ENCODE data around the gene ENOX1.

The ENOX1 gene

GRCh38 chr13:43245374-43245964 lies 541.3 kb downstream of the ENOX1 start:
- no peak for DNase-seq (ENCODE audit: low read depth)

- no peak for DNase-seq (ENCODE audit: low read depth)
These were observed 542.3 kb downstream of the ENOX1 start for GRCh38 chr13:43244481-43244880.

GRCh38 chr13:43243711-43244110 lies 543.1 kb downstream of the ENOX1 start:
- no peak for DNase-seq (ENCODE audit: low read depth)

GRCh38 chr13:43242040-43242439 lies 544.7 kb downstream of the ENOX1 start:
- no peak for DNase-seq (ENCODE audit: low read depth)

- DNase-seq (ENCODE audit: low read depth) = no peak
These were observed 546.5 kb downstream of the ENOX1 start for GRCh38 chr13:43240278-43240677.

GRCh38 chr13:43239275-43239840 lies 547.4 kb downstream of the ENOX1 start:
- no peak for DNase-seq (ENCODE audit: low read depth)

- no peak for DNase-seq (ENCODE audit: low read depth)
These were observed 548.3 kb downstream of the ENOX1 start for GRCh38 chr13:43238341-43239083.

- no peak for DNase-seq (ENCODE audit: low read depth)
These were observed 549.2 kb downstream of the ENOX1 start for GRCh38 chr13:43237616-43238015.

- DNase-seq (ENCODE audit: low read depth) = no peak
These were observed 551.7 kb downstream of the ENOX1 start for GRCh38 chr13:43235028-43235427.

- DNase-seq (ENCODE audit: low read depth) = no peak
These were observed 553.9 kb downstream of the ENOX1 start for GRCh38 chr13:43232873-43233265.

GRCh38 chr13:43232144-43232872 lies 554.5 kb downstream of the ENOX1 start:
- DNase-seq (ENCODE audit: low read depth) = no peak

- no peak for DNase-seq (ENCODE audit: low read depth)
These were observed 555.8 kb downstream of the ENOX1 start for GRCh38 chr13:43230989-43231388.

- DNase-seq (ENCODE audit: low read depth) = no peak
These were observed 557.3 kb downstream of the ENOX1 start for GRCh38 chr13:43229506-43229905.

- no peak for DNase-seq (ENCODE audit: low read depth)
These were observed 559.1 kb downstream of the ENOX1 start for GRCh38 chr13:43227721-43228120.

- no peak for DNase-seq (ENCODE audit: low read depth)
These were observed 563.6 kb downstream of the ENOX1 start for GRCh38 chr13:43223216-43223615.

- no peak for DNase-seq (ENCODE audit: low read depth)
These were observed 564.7 kb downstream of the ENOX1 start for GRCh38 chr13:43222086-43222485.

GRCh38 chr13:43221611-43222010 lies 565.2 kb downstream of the ENOX1 start:
- DNase-seq (ENCODE audit: low read depth) = no peak

- DNase-seq (ENCODE audit: low read depth) = no peak
These were observed 565.7 kb downstream of the ENOX1 start for GRCh38 chr13:43220873-43221595.

GRCh38 chr13:43214124-43214523 lies 572.6 kb downstream of the ENOX1 start:
- DNase-seq (ENCODE audit: low read depth) = no peak

GRCh38 chr13:43206838-43207237 lies 579.9 kb downstream of the ENOX1 start:
- no peak for DNase-seq (ENCODE audit: low read depth)

GRCh38 chr13:43205416-43205815 lies 581.4 kb downstream of the ENOX1 start:
- no peak for DNase-seq (ENCODE audit: low read depth)

- no peak for DNase-seq (ENCODE audit: low read depth)
These were observed 582.2 kb downstream of the ENOX1 start for GRCh38 chr13:43204591-43204990.

Data from stimulated activated CD4-positive, alpha-beta T cell treated with anti-CD3 and anti-CD28 coated beads, Interleukin-2, amount 100 ng/mL, for 4 hours (primary cell).